ENCODE results near the gene MAJIN.
A peak's percentile ranks its signal among the peaks of the same experiment; 100 is the strongest.

Gene MAJIN

GRCh38 chr11:64910451-64911093 is 61.3 kb downstream of the MAJIN start:
- DNase-seq = no peak

DNA sequence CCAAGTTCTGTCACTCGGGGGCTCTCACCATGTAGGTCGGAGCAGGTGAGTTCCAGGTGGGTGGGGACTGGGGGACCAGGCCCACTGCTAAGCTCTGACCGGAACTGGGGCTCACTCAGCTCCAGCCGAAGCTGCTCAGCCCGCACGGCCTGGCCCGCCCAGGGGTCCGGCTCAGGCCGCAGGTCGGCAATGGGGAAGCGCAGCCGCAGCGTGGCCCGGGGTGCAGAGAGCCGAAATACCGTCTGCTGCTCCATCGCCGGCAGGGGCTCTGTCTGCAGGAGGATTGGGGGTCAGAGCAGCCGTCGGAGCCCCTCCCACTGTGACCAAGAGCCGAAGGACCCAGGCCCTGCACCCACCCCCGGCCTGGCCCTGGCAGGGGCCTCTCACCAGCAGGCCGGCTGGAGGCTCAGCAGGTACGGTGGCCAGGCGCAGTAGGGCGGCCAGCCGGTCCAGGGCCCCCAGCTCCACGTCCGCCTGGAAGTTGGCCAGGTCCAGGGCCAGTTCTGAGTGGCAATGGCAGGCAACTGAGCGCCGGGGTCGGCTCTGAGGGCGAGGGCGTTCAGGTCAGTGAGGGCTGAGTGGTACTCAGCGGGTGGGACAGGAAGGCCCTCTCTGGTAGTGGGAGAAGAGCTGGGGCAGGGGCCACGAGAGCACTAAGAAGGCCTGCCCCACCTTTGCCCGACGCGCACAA is 62.1 kb downstream of the MAJIN start:
- no peak for DNase-seq

DNA sequence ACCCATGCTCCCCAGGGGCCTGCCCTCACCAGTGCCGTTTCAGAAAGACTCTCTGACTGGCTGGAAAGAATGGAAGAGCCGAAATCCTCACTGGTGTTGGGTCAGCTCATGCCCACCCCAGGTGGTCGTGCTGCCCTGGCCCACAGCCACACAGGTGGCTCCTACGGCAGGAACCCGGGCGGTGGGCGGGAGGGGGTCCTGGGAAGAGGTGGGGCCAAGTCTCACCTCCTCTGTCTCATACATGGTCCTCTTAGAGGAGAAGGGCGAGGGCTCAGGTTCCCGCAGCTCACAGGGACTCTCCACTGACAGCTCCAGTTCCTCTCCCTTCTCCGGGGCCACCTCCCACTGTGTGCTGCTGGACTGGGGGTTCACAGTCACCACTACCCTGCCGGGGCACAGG is 63.1 kb downstream of the MAJIN start:
- DNase-seq = no peak

GRCh38 chr11:64906314-64906635 is 65.6 kb downstream of the MAJIN start:
- DNase-seq = no peak

DNA sequence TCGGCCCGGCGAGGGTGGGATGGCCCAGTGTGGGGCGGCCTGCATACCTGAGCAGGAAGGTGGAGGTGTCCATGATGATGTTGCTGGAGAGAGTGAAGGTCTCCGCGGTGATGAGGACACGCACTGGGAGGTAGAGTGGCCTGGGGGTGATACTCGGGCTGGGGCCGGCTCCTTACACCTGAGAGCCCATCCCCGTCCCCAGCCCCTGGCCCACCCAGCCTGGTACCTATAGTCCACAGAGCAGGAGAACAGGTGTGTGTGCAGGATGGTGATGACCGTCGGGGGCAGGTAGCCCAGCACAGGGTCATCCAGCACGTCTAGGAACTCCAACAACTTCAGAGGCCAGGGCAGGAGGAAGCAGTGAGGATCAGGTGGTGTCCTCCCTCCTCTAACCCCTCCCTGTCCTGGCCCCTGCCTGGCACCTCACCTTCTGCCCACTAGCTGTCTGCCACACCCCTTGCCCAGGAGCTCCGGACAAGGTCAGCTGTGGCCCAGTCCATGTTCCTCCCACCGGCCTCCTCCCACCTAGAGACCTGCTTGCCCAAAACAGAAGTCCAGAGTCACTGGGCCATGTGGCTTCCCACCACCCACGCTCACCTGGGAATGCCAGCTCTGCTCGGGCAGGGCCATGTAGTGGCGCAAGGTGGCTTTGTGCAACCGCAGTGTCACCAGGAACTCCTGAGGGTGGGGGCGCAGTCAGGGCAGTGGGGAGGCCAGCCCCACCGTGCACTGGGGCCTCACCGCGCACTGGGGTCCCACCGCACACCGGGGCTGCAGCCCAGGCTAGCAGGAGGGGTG is 66.2 kb downstream of the MAJIN start:
- no peak for DNase-seq

- no peak for DNase-seq
These were observed 68.5 kb downstream of the MAJIN start for GRCh38 chr11:64903291-64903833.

DNA sequence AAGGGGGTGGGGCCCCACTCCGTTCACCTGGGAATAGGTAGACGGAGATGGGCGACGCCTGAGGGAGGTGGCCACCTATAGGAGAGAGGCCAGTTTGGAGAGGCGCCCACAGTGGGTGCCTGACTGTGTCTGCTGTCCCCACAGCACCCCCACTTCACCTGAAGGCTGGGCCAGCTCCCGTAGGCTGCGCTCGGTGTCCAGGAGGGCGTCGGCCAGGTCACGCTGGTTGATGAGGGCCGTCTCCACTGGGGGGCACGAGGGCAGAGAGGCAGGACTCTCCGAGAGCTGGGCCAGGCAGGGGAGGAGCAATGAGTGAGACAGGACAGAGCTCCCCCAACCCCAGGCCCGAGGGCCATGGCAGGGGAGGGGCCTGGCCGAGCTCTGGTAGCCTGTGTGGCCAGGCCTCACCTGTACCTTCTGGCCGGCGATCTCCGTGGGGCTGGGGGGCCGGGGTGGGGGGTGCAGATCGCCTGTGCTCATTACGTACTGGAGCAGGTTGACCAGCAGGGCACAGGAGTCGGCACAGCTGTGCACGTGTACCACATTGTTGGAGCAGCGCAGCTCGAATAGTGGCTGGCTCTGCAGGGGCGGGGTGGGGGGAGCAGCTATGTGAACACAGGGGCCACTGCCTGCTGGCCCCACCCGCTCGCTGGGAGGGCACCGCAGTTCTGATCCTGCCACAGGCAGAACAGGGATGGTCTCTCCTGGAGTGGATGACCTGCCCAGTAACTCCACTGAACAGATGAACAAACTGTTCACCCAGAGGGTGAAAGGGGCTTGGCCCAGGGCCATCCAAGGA is 69.6 kb downstream of the MAJIN start:
- no peak for DNase-seq

DNA sequence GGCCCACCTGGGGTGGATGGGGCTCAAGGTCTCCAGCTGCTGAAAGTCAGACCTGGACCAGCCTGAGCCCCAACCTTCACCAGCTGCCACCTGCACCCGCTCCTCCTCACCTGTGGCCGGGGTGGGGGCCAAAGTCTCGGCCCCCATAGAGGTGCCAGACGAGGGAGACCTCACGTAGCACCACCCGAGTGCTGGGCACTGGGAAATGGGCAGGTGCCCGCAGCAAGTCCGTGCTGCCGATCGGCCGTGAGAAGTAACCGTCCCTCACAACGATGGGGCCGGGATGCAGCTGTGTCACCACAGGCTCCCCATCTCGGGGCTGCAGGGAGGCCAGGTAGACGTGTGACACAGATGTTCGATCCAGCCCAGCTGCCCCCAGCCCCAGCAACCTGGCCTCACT is 71.1 kb downstream of the MAJIN start:
- DNase-seq = no peak

- peak; percentile 73 for DNase-seq
These were observed 71.6 kb downstream of the MAJIN start for GRCh38 chr11:64900263-64900678.

DNA sequence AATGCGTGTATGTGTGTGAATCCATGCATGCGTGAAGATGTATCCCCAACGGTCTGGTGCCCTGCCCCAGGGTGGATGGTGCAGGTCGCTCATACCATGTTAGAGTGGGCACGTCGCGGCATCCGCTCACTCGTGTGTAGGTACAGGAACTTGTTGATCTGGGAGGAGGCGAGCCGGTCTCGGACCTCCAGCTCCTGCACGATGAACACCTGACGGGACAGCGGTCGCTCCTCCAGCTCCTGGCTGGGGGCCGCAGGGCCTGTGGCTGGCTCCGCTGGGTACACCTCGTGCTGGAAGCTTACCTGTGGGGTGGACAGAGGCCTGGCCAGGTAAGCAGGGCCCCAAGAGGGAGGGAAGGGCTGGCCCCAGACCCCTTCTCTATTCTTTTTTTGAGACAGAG is 73.4 kb downstream of the MAJIN start:
- no peak for DNase-seq

- no peak for DNase-seq
These were observed 73.8 kb downstream of the MAJIN start for GRCh38 chr11:64898076-64898445.

DNA sequence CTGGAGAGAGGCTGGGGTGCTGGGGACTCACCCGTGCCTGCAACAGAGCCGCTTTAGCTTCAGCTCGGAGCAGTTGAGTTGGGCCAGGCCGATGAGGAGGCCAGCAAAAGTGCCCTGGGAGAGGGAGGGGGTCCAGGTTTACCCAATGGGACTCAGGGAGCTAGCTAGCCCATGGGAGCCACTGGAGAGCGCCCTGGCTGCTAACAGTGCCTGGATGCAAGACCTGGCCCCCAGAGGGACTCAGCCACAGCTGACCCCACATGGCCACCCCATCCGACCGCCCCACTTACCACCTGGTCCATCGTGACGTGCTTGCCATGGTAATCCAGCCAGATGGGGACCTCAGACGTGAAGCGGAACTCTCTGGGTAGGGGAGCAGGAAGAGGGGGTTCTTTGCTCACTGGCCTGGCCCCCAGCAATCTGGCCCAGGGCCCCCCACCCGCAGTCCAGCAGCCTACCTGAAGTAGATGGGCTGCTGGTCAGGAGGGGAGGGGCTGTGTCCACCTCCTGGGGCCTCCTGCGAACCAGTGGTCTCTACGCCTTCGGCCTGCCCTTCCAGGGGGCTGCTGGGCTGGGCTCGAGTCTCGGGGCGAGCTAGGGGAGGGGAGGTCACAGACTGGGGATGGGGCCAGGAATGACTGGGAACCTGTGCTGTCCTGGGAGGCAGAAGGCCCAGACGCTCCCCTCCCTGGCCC is 74.4 kb downstream of the MAJIN start:
- DNase-seq = no peak

GRCh38 chr11:64896448-64897022 is 75.4 kb downstream of the MAJIN start:
- no peak for DNase-seq

- DNase-seq = no peak
These were observed 77.0 kb downstream of the MAJIN start for GRCh38 chr11:64894812-64895452.

DNA sequence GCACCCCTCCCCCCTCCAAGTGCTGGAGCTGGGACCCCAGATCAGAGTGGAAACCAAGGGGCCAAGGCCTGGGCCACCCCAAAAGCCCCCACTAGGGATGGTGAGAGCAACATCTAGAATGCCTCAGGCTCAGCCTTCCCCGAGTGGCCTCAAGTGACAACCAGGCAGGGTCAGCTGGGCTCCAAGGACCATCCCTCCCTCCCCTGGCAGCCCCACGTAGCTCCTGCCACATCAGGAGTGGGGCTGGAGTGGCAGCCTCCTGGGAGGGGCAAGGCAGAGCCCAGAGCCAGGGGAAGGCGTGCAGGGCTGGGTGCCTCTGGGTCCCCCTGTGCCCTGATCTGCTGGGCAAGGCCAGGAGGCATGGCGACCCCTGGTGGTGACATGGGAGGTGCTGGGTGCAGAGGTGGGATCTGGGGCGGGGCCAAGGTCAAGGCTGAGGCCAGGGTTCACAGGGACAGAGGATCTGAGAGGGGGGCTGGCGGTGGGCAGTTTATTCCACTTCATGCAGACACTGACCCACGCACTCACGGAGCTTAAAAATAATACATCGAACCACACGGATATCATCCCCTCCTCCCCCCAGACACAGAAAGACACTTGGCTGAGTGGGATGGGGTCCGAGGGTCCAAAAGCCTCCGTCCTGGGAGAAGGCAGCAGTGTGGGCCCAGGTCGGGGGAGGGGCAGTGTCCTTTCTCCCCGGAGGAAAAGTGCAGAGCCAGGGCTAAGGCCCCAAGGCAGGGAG is 77.7 kb downstream of the MAJIN start:
- peak; percentile 98 for DNase-seq

GRCh38 chr11:64893194-64894069 is 78.5 kb downstream of the MAJIN start:
- no peak for DNase-seq

- no peak for DNase-seq
These were observed 79.1 kb downstream of the MAJIN start for GRCh38 chr11:64892838-64893193.

GRCh38 chr11:64892411-64892831 is 79.5 kb downstream of the MAJIN start:
- no peak for DNase-seq

DNA sequence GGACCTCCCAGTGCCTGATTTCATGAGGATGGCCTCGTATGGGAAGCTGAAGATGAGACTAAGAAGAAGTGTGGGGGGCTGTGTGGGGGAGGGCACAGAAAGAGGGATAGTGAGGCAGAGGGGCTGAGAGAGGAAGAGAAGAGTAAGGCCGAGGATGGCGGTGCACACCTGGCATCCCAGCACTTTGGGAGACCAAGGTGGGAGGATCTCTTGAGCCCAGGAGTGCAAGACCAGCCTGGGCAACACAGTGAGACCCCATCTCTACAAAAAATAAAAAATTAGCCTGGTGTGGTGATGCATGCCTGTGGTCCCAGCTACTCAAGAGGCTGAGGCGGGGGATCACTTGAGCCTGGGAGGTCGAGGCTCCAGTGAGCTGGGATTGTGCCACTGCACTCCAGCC is 80.0 kb downstream of the MAJIN start:
- no peak for DNase-seq
